ENCODE results near the gene ELMO1.

The ELMO1 gene

DNA sequence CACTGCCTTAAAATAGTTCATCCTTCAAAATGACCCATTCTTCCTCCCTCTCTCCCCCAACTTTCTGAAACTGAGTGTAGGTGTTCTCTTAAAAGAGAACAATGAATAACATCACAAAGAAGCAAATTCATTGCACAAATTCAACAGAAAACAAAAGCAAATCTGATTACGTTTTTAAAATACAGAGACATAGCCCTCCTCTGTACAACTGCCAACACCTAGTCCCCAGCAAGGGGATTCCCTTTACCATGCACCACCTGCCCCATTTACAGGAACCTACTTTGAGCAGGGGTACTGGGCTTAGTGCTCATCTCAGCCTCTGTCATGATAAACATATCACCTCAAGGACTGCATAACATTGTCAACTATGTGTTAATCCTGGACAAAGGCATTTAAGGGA lies 421.6 kb downstream of the ELMO1 start:
- Mint-ChIP-seq H3K9me3 (peaks cover 3 to 7% of the 10 kb centered on the region in 2 donors), H3K4me3 (no peak overlapping the region), H3K27ac (peak overlapping the region; percentile 7 to 8), H3K27me3 (no peaks in the 10 kb centered on the region), H3K4me1 (peaks cover 53% of the 10 kb centered on the region)
- ATAC-seq, result no peak
- no peak for DNase-seq

DNA sequence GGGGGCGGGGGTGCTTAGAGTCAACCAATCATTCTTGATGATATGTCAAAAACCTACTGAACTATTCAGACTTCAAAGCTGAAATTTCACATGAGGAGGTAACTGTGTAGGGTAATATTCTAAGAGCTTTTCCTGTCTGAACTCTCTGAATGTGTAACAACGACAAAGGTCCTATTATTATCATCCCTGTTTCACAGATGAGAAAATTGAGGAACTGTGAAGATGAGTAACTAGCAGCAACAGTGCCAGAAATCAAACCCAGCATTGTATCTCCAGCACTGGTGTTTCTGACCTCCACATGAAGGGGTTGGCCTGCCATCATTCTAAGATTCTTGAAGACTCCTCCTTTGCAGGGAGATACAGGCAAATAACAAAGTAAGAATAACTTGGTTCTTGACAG lies 429.7 kb downstream of the ELMO1 start:
- H3K4me1 Mint-ChIP-seq, result peaks cover 10% of the 10 kb centered on the region
- H3K9me3 Mint-ChIP-seq, result peaks cover under 1 to 8% of the 10 kb centered on the region in 2 donors
- no peak overlapping the region for H3K27ac Mint-ChIP-seq
- H3K27me3 Mint-ChIP-seq, result no peaks in the 10 kb centered on the region
- no peak for DNase-seq
- no peak overlapping the region for H3K4me3 Mint-ChIP-seq
- no peak for ATAC-seq

DNA sequence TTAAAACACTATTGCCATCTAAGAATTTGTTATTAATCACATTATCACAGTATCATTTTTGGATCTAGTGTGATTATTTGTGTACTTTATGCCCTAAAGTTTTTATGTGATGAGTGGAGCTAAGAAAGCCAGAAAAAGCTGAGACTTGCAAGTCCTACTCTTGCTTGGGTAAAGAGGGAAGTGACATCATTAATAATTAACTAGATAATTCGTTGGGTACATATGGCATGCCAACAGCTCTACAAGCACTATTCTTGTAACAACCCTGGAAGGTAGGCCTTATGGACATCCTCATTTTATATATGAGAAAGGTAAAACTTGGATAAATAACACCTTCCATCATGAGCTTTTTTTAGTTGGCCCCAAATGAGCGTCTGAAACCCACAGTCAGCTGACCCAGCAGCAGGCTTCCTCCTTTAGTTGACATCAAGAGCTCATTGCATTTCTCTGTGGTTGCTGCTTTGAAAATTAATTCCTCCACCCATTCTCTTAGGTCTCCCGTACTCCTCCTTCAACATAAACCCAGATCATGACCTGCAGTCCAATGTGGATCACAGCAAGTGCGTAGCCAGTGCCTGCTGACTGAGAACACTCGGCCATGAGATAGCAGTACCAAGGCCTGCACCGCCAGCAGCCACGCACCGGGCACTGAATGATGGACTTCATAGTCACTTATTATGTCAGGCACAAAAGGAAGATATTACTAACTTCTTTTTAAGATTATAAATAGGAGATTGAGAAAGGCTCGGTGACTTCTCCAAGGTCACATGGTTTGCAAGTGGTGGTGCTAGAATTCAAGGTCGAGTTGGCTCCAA lies 432.4 kb downstream of the ELMO1 start:
- no peak overlapping the region for H3K4me3 Mint-ChIP-seq
- H3K27ac Mint-ChIP-seq, result no peak overlapping the region
- H3K9me3 Mint-ChIP-seq, result peaks cover 0 to 8% of the 10 kb centered on the region in 2 donors
- DNase-seq (no peak), ATAC-seq (no peak)
- H3K4me1 Mint-ChIP-seq, result peaks cover 10% of the 10 kb centered on the region
- H3K27me3 Mint-ChIP-seq, result no peaks in the 10 kb centered on the region

DNA sequence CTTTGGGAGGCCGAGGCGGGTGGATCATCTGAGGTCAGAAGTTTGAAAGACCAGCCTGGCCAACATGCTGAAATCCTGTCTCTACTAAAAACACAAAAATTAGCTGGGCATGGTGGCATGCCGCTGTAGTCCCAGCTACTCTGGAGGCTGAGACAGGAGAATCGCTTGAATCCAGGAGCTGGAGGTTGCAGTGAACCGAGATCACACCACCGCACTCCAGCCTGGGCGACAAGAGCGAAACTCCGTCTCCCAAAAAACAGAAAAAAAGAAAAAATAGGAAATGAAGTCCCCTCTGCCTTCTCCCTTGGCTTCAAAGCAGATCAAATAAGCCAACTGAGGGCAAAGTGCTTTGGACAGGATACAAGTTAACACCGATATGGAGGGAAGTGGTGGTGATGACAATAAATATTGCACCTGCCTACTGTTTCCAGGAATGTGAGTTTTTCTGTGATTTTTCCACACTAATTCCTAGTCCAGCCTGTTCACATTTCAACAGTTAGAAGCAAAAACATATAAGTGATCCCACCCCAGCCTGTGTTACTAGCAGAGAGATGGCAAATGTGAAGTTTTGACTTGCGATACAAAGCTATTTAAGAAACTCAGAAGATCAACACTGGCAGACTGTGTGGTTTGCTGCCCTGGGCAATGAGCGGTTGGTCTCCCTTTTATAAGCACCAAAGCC lies 433.2 kb downstream of the ELMO1 start:
- Mint-ChIP-seq H3K4me3 (no peak overlapping the region), H3K9me3 (peaks cover 0 to 8% of the 10 kb centered on the region in 2 donors), H3K27me3 (no peaks in the 10 kb centered on the region), H3K4me1 (peaks cover 10% of the 10 kb centered on the region), H3K27ac (no peak overlapping the region)
- ATAC-seq (no peak), DNase-seq (no peak)

DNA sequence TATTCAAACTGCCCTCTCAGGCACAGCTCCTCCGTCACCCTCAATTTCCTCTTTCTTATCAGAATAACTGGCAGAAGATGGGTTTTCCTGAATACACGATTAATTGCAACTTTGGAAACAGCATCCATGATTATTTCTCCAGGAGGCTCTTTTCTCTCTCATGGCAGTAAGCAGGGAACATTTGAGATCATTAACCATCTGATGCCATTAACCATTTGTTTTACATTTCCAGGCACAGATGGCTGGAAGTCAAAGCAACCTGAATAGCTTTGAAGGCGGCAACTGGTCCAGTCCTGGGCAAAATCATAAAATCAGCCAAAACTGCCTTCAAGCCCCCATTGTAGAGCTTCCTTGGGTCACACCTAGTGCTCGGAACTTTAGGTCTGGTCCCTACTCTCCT lies 434.9 kb downstream of the ELMO1 start:
- DNase-seq, result no peak
- Mint-ChIP-seq H3K4me3 (no peak overlapping the region), H3K4me1 (peaks cover 10% of the 10 kb centered on the region), H3K27ac (peak overlapping the region; percentile 54 to 83), H3K27me3 (no peaks in the 10 kb centered on the region), H3K9me3 (peaks cover 0 to 3% of the 10 kb centered on the region in 2 donors)
- ATAC-seq, result no peak

DNA sequence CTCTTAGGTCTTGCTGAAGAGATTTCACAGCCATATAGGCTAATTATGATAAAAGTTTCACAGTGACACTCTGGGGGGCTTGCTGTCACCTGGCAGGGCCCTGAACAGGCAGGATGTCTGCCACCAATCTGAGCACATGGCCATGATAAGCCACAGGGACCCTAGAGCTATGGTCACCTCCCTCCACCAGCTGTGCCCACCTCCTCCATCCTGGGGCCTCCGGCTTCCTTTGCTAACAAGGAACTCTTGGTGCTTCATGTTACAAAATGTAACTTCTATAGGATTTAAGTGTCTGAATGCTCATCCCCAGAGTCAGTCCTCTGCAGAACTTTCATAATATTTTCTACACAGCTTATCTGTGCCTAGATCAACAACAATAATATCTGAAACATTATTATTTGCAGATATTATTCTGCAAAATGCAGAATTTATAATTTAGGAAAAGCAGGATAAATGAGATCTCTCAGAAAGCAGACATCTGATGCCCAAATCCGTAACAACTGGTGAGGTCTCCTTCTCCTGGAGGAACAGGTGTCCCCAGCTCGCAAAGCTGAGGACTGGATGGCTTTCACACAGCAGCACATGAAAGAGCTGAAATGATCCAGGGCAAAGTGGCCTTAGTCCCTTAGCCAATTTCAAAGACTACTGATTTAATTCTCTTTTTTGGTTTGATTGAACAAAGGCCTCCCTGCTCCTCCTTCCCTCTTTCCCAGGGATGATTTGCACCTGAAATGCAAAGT lies 437.3 kb downstream of the ELMO1 start:
- Mint-ChIP-seq H3K4me1 (peaks cover 2% of the 10 kb centered on the region), H3K4me3 (no peak overlapping the region), H3K9me3 (no peaks in the 10 kb centered on the region), H3K27ac (peak overlapping the region; percentile 14 to 48), H3K27me3 (no peaks in the 10 kb centered on the region)
- DNase-seq, result no peak
- ATAC-seq, result no peak

DNA sequence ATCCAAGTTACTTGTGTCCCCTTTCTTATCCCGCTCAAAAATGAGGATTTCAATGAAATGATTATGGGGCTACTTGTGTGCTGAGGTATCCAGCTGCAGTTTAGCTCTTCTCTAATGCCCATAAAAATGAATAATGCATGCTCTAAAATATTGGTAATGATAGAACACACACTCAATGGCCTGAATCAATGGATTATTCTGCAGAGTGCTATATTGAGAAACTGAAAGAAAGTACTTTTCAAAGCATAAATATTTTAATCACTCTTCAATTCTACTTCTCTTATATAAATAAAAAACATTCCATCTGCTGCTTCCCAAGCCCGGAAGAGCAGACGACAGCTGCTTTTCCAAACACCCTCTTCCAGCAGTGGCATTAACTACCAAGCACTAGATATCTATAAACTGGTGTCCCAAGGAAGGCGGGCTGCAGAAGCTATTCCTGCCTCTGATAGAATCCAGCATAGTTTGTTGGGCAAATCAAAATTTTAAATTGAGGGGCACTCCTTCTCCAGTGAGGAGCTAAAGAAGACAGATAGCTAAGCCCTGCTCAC lies 439.5 kb downstream of the ELMO1 start:
- DNase-seq (no peak), ATAC-seq (no peak)
- Mint-ChIP-seq H3K27ac (no peak overlapping the region), H3K27me3 (no peaks in the 10 kb centered on the region), H3K4me1 (no peaks in the 10 kb centered on the region), H3K9me3 (no peaks in the 10 kb centered on the region), H3K4me3 (no peak overlapping the region)

DNA sequence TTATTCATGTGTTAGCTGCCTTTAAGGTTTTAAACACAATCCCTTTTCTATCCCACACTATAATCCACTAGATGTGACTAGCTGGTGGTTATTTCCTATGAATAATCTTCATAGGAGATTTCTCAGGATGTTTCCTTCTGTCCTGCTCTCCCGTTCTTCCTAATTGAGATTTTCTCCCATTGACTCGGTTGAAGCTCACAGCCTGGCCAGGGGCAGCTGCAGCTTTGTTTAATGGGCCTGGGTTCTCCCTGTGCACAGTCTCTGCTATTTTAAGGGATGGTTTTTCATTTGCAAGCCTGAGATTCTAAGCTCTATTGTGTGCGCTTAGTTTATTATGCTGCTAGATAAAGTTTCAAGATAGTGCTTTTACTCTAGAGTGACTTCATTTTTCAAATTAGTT lies 441.0 kb downstream of the ELMO1 start:
- ATAC-seq, result no peak
- DNase-seq, result no peak
- no peak overlapping the region for H3K4me3 Mint-ChIP-seq
- H3K27ac Mint-ChIP-seq, result no peak overlapping the region
- H3K9me3 Mint-ChIP-seq, result peaks cover under 1 to 2% of the 10 kb centered on the region in 2 donors
- H3K4me1 Mint-ChIP-seq, result no peaks in the 10 kb centered on the region
- no peaks in the 10 kb centered on the region for H3K27me3 Mint-ChIP-seq

DNA sequence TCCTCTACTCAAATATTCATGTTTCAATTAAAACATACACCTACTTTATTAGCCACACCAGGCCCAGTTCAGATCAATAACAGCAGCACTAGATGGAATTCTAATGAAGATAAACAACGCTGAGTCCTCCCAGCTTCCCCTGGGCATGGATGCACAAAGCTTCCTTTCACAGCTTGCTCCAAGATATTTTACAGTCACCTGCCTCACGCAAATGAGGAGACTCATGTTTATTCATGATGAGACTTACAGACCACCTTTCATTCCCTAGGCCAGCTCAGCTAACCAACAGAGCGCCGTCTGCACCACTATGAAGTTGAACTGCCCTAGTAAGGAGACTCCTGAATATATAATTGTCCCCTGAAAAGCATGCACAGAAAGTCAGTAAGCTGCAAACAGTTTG lies 441.4 kb downstream of the ELMO1 start:
- ATAC-seq, result no peak
- no peak overlapping the region for H3K27ac Mint-ChIP-seq
- H3K4me1 Mint-ChIP-seq, result no peaks in the 10 kb centered on the region
- no peak overlapping the region for H3K4me3 Mint-ChIP-seq
- no peaks in the 10 kb centered on the region for H3K27me3 Mint-ChIP-seq
- no peak for DNase-seq
- H3K9me3 Mint-ChIP-seq, result peaks cover 5 to 7% of the 10 kb centered on the region in 2 donors

DNA sequence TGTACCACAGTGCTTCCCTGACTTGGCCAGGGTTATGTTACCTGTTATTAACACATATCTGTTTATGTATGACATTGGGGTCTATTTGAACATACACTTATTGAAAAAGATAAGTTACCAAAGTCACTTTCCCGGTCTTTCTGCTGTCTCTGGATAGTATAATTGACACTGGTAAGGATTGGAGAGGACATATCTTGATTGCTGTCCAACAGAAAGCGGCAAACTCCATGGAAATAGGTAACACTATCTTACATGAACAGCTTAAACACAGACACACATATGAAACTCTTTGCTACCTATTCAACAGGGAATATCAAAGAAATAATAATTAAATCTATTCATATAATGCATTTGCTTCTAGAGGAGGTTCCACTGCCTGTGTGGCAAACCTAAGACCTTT lies 441.9 kb downstream of the ELMO1 start:
- Mint-ChIP-seq H3K27ac (no peak overlapping the region), H3K27me3 (no peaks in the 10 kb centered on the region), H3K4me1 (no peaks in the 10 kb centered on the region), H3K4me3 (no peak overlapping the region), H3K9me3 (peaks cover 8 to 9% of the 10 kb centered on the region in 2 donors)
- ATAC-seq, result no peak
- no peak for DNase-seq

DNA sequence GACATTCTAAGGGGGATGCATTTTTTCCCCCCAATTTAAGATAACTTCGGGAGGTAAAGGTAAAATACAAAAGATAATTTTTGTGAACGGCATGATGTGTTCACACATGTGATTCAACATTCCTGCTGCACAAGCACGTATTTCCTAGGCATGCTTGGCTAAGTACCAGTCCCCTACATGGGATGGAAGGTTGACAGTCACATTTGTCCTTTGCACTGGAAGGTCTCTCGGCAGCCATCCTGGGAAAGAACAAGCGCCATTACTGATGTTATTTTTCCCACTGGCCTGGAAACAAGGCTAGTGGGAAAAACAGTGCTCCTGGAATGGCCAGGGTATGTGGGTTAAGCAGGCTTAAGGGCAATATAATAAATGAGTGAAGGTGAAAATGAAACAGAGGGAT lies 448.2 kb downstream of the ELMO1 start:
- Mint-ChIP-seq H3K27ac (no peak overlapping the region), H3K9me3 (peaks cover 8 to 14% of the 10 kb centered on the region in 2 donors), H3K27me3 (no peaks in the 10 kb centered on the region), H3K4me3 (no peak overlapping the region), H3K4me1 (no peaks in the 10 kb centered on the region)
- DNase-seq (no peak), ATAC-seq (no peak)

DNA sequence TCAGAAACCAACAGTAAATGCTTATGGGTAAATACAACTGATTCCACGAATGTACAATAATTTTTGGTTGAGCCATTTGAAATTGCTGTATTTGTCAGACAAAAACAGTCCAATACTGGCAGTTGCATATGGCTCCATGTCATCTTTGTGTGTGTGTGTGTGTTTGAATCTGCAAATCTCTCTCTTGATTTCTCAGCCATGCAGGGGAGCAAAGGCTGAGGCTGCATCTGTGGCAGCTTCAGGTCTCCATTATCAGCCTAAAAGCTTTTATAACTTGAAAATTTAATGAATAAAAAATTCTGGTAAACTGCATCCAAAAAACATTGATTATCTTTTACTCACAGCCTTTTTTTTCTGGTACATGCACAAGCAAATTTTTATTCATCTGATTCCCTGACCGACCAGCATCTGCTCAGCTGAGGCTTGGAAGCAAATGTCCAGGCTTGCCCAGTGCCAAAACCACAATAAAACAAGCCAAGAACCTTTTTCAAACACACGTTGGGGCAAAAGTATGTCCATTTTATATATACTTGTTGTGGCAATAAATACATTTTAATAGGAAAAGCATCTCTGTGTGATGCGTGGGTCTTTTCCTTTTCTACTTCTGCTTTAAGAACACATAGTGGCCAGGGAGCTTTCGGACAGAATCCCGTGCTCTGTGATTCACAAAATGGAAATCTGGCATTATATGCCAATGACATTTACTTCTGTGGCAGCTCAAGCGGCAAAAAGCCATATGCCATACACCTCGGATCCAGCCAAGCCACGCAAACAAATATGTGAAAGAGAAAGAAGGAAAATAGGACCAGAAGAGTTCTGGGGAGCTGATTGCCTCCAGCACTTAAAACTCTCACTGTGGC lies 448.8 kb downstream of the ELMO1 start:
- Mint-ChIP-seq H3K27ac (no peak overlapping the region), H3K4me1 (no peaks in the 10 kb centered on the region), H3K9me3 (peaks cover 8 to 14% of the 10 kb centered on the region in 2 donors), H3K4me3 (no peak overlapping the region), H3K27me3 (no peaks in the 10 kb centered on the region)
- ATAC-seq (no peak), DNase-seq (no peak)

DNA sequence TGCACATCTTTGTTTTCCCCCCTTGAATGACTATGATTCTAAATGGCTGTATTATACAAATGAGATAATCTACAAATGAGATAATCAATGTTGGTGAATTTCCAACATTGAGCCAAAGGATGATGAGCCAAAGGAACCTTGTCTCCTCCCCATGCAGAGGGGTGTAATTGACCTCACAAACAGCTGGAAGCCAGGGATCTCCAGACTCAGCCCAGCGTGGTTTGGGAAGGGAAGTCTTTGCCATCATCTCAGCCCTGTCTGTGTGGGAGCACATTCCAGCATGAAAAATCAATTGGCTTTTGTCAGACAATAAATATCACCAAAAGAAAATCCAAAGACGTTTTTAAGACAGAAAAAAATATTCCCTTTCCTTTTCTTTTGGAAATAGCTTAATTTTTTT lies 452.9 kb downstream of the ELMO1 start:
- Mint-ChIP-seq H3K9me3 (no peaks in the 10 kb centered on the region), H3K4me1 (peaks cover 6% of the 10 kb centered on the region), H3K27me3 (no peaks in the 10 kb centered on the region), H3K27ac (no peak overlapping the region), H3K4me3 (no peak overlapping the region)
- no peak for ATAC-seq
- no peak for DNase-seq

DNA sequence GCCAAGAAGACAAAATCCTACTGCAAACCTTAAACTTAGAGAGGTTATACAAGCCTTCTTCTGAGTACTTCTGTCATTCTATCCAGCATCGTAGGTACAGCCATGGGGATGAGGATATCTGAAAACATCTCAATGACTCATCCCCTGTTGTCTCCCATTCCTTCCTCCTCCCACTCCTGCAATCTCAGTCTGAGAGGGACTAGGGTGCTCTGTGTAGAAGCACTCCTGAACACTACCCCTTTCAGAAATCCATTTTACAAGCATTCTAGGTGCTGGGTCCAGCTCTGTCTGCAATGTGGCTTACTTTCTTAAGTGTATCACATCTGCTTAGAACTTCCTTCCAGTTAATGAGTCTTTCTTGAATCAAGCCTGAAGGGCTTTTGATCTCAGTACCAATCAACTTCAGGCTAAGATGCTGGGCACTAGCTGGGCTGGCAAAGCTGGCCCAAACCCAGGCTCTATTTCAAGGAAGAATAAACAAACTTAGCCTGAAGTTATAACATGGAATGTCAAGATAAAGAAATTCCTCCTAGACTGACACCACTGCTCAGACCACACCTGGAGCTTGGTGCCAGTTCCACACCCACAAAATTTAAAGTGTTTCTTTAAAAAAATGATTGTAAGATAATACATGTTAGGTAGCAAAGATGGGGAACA lies 454.1 kb downstream of the ELMO1 start:
- Mint-ChIP-seq H3K27ac (no peak overlapping the region), H3K4me1 (peaks cover 6% of the 10 kb centered on the region), H3K4me3 (no peak overlapping the region), H3K9me3 (no peaks in the 10 kb centered on the region), H3K27me3 (no peaks in the 10 kb centered on the region)
- DNase-seq (no peak), ATAC-seq (no peak)

Measured in stimulated activated naive CD8-positive, alpha-beta T cell treated with anti-CD3 and anti-CD28 coated beads, Interleukin-15, amount 100 ng/mL, for 72 hours (primary cell).